Endothelial cell of umbilical vein (primary cell): Measurements from ENCODE around the gene SURF1. TPM values are rescaled to one million over a fixed set of nuclear protein-coding genes. Genes with fewer than 3 reads are reported as not detected.

Experiments
- BruUV-seq: library from RNA; stranded (reverse); fragments of 400-500 nt; replicated peaks from 2 replicates; lab custom pipeline; 2021; lab: Mats Ljungman, UMichigan
- CTCF ChIA-PET: fragments of 300-600, 350-600 bp; sonication (Branson Sonifier 250); formaldehyde crosslinking; loops from one replicate; lab custom pipeline; 2021; ENCODE audit warnings: antibody characterized with exemption, inconsistent platforms; lab: Charles Lee
- POLR2A ChIA-PET: fragments of 300-600, 350-600 bp; sonication (Branson Sonifier 250); formaldehyde crosslinking; loops from one replicate; lab custom pipeline; 2021; ENCODE audit warnings: antibody characterized with exemption, inconsistent platforms; lab: Charles Lee
- DNase-seq: peaks from one replicate; pipeline ENCODE4 v3.0.0-alpha.2; 2011; ENCODE audit warnings: low read depth, low spot score
- FAIRE-seq: peaks from 2 replicates; lab custom pipeline; 2011; peaks lifted over from hg19 to GRCh38; lab: Jason Lieb, UNC
- H2AFZ ChIP-seq: 2 replicates; pipeline ENCODE4 v1.6.0; 2012; ENCODE audit warnings: low read depth, low read length, control low read depth, inconsistent platforms
- H3K27ac ChIP-seq: 2 replicates; pipeline ENCODE4 v1.5.1; 2011; ENCODE audit warnings: low read depth, mild to moderate bottlenecking, control low read depth, low read length, moderate library complexity; ENCODE audit not compliant: insufficient read depth
- H3K27me3 ChIP-seq, 2 experiments: 2 replicates each; pipeline versions ENCODE4 v1.6.0 to v1.6.1; 2011; ENCODE audit warnings: low read length in 2 of 2, mixed read lengths in 1 of 2; ENCODE audit not compliant: control insufficient read depth in 2 of 2, insufficient read depth in 2 of 2
- H3K36me3 ChIP-seq, 2 experiments: 2 replicates in 1 of 2; 3 replicates in 1 of 2; pipeline ENCODE4 v1.5.1; 2011; ENCODE audit warnings: low read length in 2 of 2, mild to moderate bottlenecking in 1 of 2, moderate library complexity in 1 of 2; ENCODE audit not compliant: control insufficient read depth in 2 of 2, insufficient read depth in 2 of 2; ENCODE audit errors: extremely low read depth in 1 of 2
- H3K4me1 ChIP-seq: 3 replicates; pipeline ENCODE4 v1.5.1; 2011; ENCODE audit warnings: mild to moderate bottlenecking, low read length; ENCODE audit not compliant: control insufficient read depth, insufficient read depth; ENCODE audit errors: extremely low read depth
- H3K4me2 ChIP-seq: 2 replicates; pipeline ENCODE4 v1.6.1; 2011; ENCODE audit warnings: low read length, control low read depth, mixed read lengths; ENCODE audit not compliant: insufficient read depth
- H3K4me3 ChIP-seq, 3 experiments: fragments of 200-600 bp in 1 of 3; sonication (generic), shearing (Covaris generic) in 1 of 3; replicated peaks in 1 of 3; 2 replicates each; pipeline ENCODE4 v1.5.1; 2011 to 2016; ENCODE audit warnings: control low read depth in 3 of 3, low read length in 3 of 3, mild to moderate bottlenecking in 2 of 3, inconsistent platforms in 1 of 3, low read depth in 1 of 3, moderate library complexity in 1 of 3; ENCODE audit not compliant: insufficient read depth in 1 of 3
- H3K79me2 ChIP-seq: 2 replicates; pipeline ENCODE4 v1.6.0; 2012; ENCODE audit warnings: low read length, inconsistent platforms; ENCODE audit not compliant: control insufficient read depth, insufficient read depth
- H3K9ac ChIP-seq: replicated peaks from 2 replicates; pipeline ENCODE3; 2011; ENCODE audit warnings: low read length, control low read depth; ENCODE audit not compliant: insufficient read depth; ENCODE audit errors: extremely low read depth
- H3K9me1 ChIP-seq: replicated peaks from 3 replicates; pipeline ENCODE4 v1.6.0; 2011; ENCODE audit warnings: mild to moderate bottlenecking, low read length; ENCODE audit not compliant: control insufficient read depth, insufficient read depth; ENCODE audit errors: extremely low read depth
- H3K9me3 ChIP-seq: replicated peaks from 2 replicates; pipeline ENCODE4 v1.5.1; 2012; ENCODE audit warnings: low read length, inconsistent platforms; ENCODE audit not compliant: control insufficient read depth, insufficient read depth
- H4K20me1 ChIP-seq: replicated peaks from 2 replicates; pipeline ENCODE3; 2011; ENCODE audit warnings: mild to moderate bottlenecking, low read length; ENCODE audit not compliant: control insufficient read depth, insufficient read depth; ENCODE audit errors: extremely low read depth
- CTCF ChIP-seq, 2 donors: IDR thresholded peaks; 1 replicate in 1 of 2; 2 replicates in 1 of 2; pipeline ENCODE4 v1.5.1; 2011; ENCODE audit warnings: low read length in 2 of 2, mild to moderate bottlenecking in 2 of 2, moderate library complexity in 2 of 2, control low read depth in 1 of 2, inconsistent platforms in 1 of 2, low read depth in 1 of 2; ENCODE audit not compliant: insufficient read depth in 1 of 2; ENCODE audit errors: extremely low read depth in 1 of 2
- EZH2 ChIP-seq: IDR thresholded peaks from 2 replicates; pipeline ENCODE4 v1.6.1; 2012; ENCODE audit warnings: borderline replicate concordance, low read depth, mild to moderate bottlenecking, moderate library complexity, low read length, inconsistent platforms; ENCODE audit not compliant: severe bottlenecking
- FOS ChIP-seq: IDR thresholded peaks from 2 replicates; pipeline ENCODE4 v1.6.1; 2011; ENCODE audit warnings: mild to moderate bottlenecking, low read length, moderate library complexity, borderline replicate concordance; ENCODE audit not compliant: insufficient read depth
- GATA2 ChIP-seq: IDR thresholded peaks from 2 replicates; pipeline ENCODE4 v1.7.0; 2011; ENCODE audit warnings: low read depth, mild to moderate bottlenecking, moderate library complexity, mixed read lengths, low read length; ENCODE audit not compliant: insufficient read length, insufficient read depth
- JUN ChIP-seq: IDR thresholded peaks from 2 replicates; pipeline ENCODE4 v1.6.1; 2011; ENCODE audit warnings: borderline replicate concordance, low read depth; ENCODE audit not compliant: insufficient read length, insufficient read depth
- MAX ChIP-seq: IDR thresholded peaks from 2 replicates; pipeline ENCODE4 v1.6.1; 2011; ENCODE audit not compliant: insufficient read depth, insufficient read length
- MYC ChIP-seq: IDR thresholded peaks from one replicate; pipeline ENCODE4 v1.6.1; 2011; ENCODE audit warnings: mild to moderate bottlenecking, low read depth, low read length
- POLR2A ChIP-seq: IDR thresholded peaks from 2 replicates; pipeline ENCODE4 v1.6.1; 2012; ENCODE audit warnings: low read depth, mild to moderate bottlenecking, control low read depth, low read length
- POLR2AphosphoS5 ChIP-seq: IDR thresholded peaks from 2 replicates; pipeline ENCODE4 v1.6.1; 2012; ENCODE audit warnings: low read depth, mild to moderate bottlenecking, control low read depth, low read length, moderate library complexity; ENCODE audit not compliant: insufficient read depth
- dilution Hi-C: fragments of 300-500 bp; cut with MboI; formaldehyde crosslinking; loops from one replicate; pipeline ENCODE4 v1.15.0; 2019; ENCODE audit warnings: low sequenced_read_pairs; ENCODE audit not compliant: extremely low pct_ligation_motif_present
- intact Hi-C: fragments of 100-400 bp; cut with micrococcal nuclease; formaldehyde crosslinking; loops from one replicate; pipeline ENCODE4 v1.10.0; 2022
- polyA plus RNA-seq, 4 experiments: library from polyadenylated mRNA; depleted of rRNA in 3 of 4; stranded (reverse) in 3 of 4; unstranded in 1 of 4; fragments of >200 nt; gene quantifications; 2 replicates each; pipeline versions ENCODE4 v1.2.1 to v1.2.3, GENCODE V29; 2011 to 2012; ENCODE audit warnings: missing spikeins in 1 of 4
- total RNA-seq: library from RNA; stranded (reverse); gene quantifications from 2 replicates; pipeline ENCODE4 v1.2.3, GENCODE V29; 2021

The SURF1 gene
- total and polyA plus RNA-seq, 2 donors (not counting 3 experiments of a cell fraction or from before 2014, with no cell fraction given), result 22.8 to 27.1 TPM

GRCh38 chr9:133386338-133386737, 30.1 kb upstream of the SURF1 start:
- ChIA-PET CTCF (interaction anchor here (0.8 to 1.1 kb wide), 3 partner anchors 9 to 356 kb away, joined by 3 read pairs; no protein-coding TSS in a partner anchor), POLR2A (no interaction called here)
- TF ChIP-seq JUN (no peak), MAX (no peak), MYC (no peak), CTCF (IDR thresholded peaks at IDR 0.05; ENCODE audit: extremely low read depth in 1 of 2, insufficient read depth in 1 of 2, low read depth in 1 of 2, low read length in 2 of 2) (no peak), POLR2AphosphoS5 (no peak), POLR2A (no peak), EZH2 (no peak), FOS (no peak), GATA2 (no peak)
- DNase-seq, result no peak
- no TSS peak for BruUV-seq
- H3K79me2 ChIP-seq, result no peaks in the 10 kb centered on the region
- no peaks in the 10 kb centered on the region for H3K36me3 ChIP-seq
- no peak overlapping the region for H3K4me3 ChIP-seq
- dilution Hi-C loops (no loop called here), intact Hi-C loops (no loop called here)
- H3K27me3 ChIP-seq, result no peaks in the 10 kb centered on the region
- no peak overlapping the region for H3K9ac ChIP-seq
- H4K20me1 ChIP-seq, result no peaks in the 10 kb centered on the region
- H3K9me3 ChIP-seq, result no peaks in the 10 kb centered on the region
- H3K4me2 ChIP-seq, result no peak overlapping the region
- no peaks in the 10 kb centered on the region for H3K9me1 ChIP-seq
- H3K27ac ChIP-seq, result no peak overlapping the region
- FAIRE-seq, result no peak
- no peak overlapping the region for H2AFZ ChIP-seq
- no peaks in the 10 kb centered on the region for H3K4me1 ChIP-seq
